WI38 (cell line): ENCODE results near the gene DLGAP1.

Experiments
- H3K4me3 ChIP-seq: 2 replicates; pipeline ENCODE4 v1.5.1; 2011; ENCODE audit warnings: low read depth, mild to moderate bottlenecking, control low read depth, low read length
- TF ChIP-seq, protein P1 (sequence below): IDR thresholded peaks from 2 replicates; pipeline ENCODE4 v1.5.1; 2012; ENCODE audit warnings: low read depth, mild to moderate bottlenecking, control low read depth, low read length

The DLGAP1 gene

DNA sequence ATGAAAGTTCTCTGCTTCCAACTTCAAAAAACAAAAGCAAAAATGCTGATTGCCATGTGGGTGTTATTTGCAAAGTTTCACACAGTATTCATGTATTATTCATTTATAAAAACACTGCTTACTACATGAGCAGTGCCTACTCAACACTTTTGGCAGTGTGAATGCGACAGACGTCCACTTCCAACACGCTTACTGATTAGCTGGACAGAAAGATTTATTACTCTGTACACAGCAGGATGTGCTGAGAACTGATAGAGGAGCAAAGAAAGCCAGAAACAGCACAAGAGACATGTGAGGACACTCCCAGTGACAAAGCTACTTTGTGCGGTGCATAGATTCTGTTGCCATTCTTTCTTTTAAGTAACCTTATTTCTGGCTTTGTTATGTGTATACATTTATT lies 258.8 kb downstream of the DLGAP1 start:
- TF ChIP-seq, protein P1, sequence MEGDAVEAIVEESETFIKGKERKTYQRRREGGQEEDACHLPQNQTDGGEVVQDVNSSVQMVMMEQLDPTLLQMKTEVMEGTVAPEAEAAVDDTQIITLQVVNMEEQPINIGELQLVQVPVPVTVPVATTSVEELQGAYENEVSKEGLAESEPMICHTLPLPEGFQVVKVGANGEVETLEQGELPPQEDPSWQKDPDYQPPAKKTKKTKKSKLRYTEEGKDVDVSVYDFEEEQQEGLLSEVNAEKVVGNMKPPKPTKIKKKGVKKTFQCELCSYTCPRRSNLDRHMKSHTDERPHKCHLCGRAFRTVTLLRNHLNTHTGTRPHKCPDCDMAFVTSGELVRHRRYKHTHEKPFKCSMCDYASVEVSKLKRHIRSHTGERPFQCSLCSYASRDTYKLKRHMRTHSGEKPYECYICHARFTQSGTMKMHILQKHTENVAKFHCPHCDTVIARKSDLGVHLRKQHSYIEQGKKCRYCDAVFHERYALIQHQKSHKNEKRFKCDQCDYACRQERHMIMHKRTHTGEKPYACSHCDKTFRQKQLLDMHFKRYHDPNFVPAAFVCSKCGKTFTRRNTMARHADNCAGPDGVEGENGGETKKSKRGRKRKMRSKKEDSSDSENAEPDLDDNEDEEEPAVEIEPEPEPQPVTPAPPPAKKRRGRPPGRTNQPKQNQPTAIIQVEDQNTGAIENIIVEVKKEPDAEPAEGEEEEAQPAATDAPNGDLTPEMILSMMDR: no peak
- no peak overlapping the region for H3K4me3 ChIP-seq

DNA sequence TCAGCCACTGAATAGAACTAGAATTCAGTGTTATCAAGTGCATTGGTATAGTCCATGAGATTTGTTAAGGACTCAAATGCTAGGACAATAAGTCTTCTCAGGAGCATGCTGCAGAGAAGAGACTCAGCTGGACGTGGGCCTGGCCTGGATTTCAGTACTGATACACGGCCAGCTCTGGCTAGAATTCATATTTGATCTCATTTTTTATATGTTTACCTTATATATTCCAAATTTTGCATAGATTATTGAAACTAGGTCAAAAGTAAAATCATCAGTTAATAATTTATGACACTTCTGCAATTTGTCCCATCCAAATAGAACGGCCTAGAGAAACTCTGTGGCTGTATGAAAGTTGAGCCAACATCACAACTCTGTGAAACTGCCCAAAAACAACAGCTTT lies 262.0 kb downstream of the DLGAP1 start:
- H3K4me3 ChIP-seq: no peak overlapping the region
- TF ChIP-seq, protein P1: no peak

DNA sequence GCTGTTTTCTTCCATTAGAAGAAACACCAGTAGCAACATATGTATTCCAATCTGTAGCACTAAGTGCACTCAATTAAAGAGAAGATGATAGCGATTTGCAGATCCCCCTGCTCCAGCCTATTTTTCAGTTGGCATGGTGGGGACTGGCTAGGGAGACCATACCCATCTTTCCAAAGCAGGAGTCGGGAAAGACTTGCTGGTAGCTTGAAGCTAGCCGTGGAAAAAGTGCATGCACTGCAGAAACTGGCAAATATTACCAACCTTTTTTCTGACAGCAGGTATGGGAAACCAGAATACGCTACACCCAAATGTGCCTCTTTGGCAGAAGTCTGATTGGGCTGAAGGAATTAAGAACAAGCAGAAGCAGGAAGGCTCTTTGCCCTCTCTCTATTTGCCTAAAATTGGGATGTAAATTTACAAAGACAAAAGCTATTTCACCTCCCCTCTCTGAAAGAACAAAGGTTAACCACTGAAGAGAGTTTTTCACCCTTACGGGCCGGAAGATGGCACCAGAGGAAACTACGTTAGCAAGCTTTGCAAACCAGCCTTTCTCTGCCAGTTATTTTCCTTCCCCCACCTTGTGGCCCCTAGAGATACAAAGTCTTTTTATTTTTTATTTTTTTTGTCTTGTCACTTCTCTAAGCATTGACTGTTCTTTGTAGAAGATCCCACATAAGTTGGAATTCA lies 273.1 kb downstream of the DLGAP1 start:
- TF ChIP-seq, protein P1: no peak
- H3K4me3 ChIP-seq: no peak overlapping the region

DNA sequence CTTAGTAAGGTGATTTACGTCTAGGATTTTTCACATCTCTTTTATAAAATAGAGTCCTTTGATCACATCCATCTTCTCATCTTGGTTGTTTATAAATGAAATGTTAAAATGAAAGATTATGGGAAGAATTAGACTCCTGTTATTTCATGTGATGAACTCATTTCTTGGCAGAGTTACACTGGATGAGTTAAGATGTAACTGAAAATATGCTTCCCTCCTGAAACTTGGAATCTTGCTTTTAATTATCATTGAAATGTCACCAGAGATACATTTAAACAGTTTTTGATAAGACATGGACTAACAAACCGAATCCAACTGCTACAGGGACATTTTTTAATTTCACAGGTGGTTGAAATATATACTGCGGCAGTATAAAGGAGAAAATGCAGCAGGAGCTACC lies 274.0 kb downstream of the DLGAP1 start:
- TF ChIP-seq, protein P1: no peak
- no peak overlapping the region for H3K4me3 ChIP-seq

DNA sequence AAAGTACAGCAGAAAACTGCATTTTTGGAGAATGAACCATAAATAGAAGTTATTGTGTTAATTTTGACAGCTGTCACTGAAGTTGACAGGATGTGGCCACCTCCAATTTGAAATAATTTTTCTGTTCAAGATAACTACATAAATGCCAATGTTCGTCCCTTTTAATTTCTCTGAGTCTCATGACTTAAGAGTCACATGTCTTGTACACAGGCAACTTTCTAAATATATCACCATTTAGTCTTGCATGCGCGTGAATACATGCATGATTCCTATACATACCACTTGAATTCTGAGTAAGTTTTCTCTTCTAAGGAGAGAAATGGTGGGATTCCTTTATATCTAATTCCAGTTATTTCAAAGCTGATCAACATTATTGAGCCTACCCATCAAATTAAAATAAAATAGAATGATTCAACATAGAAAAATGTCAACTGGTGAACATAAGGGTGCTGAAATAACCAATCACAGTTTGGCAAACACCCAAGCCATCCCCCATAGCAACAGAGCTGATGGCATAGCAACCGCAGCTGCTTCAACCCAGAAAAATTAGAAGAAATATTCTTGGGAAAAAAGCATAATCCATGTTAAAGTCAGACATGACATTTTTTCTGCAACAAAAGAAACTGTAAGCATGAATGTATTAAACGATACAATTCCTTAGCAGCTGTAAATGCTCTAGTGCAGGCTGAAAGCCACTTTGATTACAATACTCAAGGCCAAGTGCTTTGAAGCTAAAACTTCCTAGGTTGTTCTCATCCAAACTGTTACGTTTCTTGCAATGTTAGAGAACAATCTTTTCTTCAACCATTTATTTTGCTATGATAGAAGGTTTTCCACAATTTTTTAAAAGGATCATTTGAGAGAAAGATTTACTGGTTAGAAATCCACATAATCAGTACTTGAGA lies 282.7 kb downstream of the DLGAP1 start:
- TF ChIP-seq, protein P1: no peak
- no peak overlapping the region for H3K4me3 ChIP-seq

DNA sequence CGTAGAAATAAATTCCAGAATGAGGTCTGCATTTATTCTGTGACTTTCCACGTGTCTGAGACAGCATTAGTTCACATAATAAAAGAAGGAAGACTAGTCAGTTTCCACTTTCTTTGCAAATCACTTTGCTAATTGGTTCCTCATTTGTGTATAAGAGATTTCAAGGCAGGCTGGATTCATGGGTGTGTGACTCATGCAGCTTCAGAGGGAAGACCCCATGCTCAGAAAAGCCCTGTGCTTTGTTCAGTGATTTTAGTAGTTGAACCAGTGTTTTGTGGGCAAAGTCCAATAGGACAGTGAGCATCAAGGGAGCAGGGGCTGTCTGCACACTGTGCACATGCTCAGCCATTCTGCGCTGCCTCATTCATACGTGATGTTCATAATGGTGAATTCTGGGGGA lies 297.8 kb downstream of the DLGAP1 start:
- TF ChIP-seq, protein P1: no peak
- H3K4me3 ChIP-seq: no peak overlapping the region

DNA sequence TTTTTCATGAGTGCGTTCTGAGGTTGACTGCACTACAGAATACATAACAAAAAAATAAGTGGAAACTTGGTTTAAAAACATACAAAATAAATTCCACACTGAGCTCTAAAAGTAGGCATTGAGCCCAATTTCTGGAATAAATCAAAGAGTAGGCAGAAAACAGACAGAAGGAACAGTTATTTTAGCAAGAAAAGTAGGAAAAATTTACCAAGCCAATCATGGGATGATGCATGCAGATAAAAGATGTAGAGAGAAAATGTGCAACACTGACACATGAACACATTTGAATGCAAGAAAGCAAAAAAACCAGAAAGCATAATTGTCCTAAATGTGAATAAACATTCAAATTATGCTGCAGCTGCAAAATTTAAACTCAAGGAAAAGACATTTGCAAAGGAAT lies 308.3 kb downstream of the DLGAP1 start:
- TF ChIP-seq, protein P1: no peak
- no peak overlapping the region for H3K4me3 ChIP-seq
